Lower leg skin (tissue), 4 donors: ENCODE data around the gene NOS1. TPM values are rescaled to one million over a fixed set of nuclear protein-coding genes. Genes with fewer than 3 reads are reported as not detected.

ENCODE experiments used
- DNase-seq, 2 donors: peaks; one replicate each; pipeline ENCODE4 v3.0.0-alpha.2; 2019; ENCODE audit warnings: low spot score in 2 of 2
- H3K4me3 ChIP-seq: fragments of 200-600 bp; sonication (generic); 2 replicates; pipeline ENCODE4 v1.5.1; 2017; ENCODE audit warnings: mild to moderate bottlenecking, low read depth; ENCODE audit not compliant: poor library complexity, severe bottlenecking
- CTCF ChIP-seq, 3 donors: fragments of 450-650 bp; IDR thresholded peaks; one replicate each; pipeline ENCODE4 v1.5.1; 2016; ENCODE audit warnings: antibody characterized with exemption in 3 of 3, mild to moderate bottlenecking in 3 of 3, moderate library complexity in 2 of 3
- POLR2A ChIP-seq, 2 donors: fragments of 450-650 bp; IDR thresholded peaks; one replicate each; pipeline ENCODE4 v1.6.1; 2016 to 2017; ENCODE audit warnings: antibody characterized with exemption in 2 of 2, mild to moderate bottlenecking in 1 of 2, moderate library complexity in 1 of 2
- WGBS, 2 donors: methylation state at CpG; one replicate each; pipeline ENCODE4 v1.1.5; 2018; 5-methylcytosine and 5-hydroxymethylcytosine counted together
- intact Hi-C: fragments of 100-400 bp; cut with DNase I; formaldehyde crosslinking; loops from one replicate; pipeline ENCODE4 v1.15.0; 2023; ENCODE audit warnings: low total_unique reads
- total RNA-seq, 4 donors: library from RNA; depleted of rRNA; stranded (reverse); fragments of >200 nt; gene quantifications; one replicate each; pipeline ENCODE4 v1.1.0, GENCODE V29; 2016

Gene NOS1
- total RNA-seq, 4 donors from 2014 or later, result 5.4 to 10.2 (median 7.2) TPM

GRCh38 chr12:117393656-117394055 lies 32.2 kb upstream of the NOS1 start:
- intact Hi-C loops, result no loop called here
- WGBS, 2 donors, result 83 to 87% methylated on average over 7 of the region's 7 CpGs
- no peak for DNase-seq
- H3K4me3 ChIP-seq, result no peak overlapping the region
- TF ChIP-seq CTCF (IDR thresholded peaks at IDR 0.05) (no peak), POLR2A (IDR thresholded peaks at IDR 0.05) (no peak)

GRCh38 chr12:117390866-117391265 lies 29.4 kb upstream of the NOS1 start:
- no peak for DNase-seq
- WGBS, 2 donors, result 92 to 98% methylated on average over 5 of the region's 5 CpGs
- H3K4me3 ChIP-seq, result no peak overlapping the region
- intact Hi-C loops, result no loop called here
- TF ChIP-seq POLR2A (IDR thresholded peaks at IDR 0.05) (no peak), CTCF (IDR thresholded peaks at IDR 0.05) (no peak)

- WGBS, 2 donors, result 61 to 66% methylated on average over 9 of the region's 9 CpGs
- TF ChIP-seq POLR2A (IDR thresholded peaks at IDR 0.05) (no peak), CTCF (IDR thresholded peaks at IDR 0.05) (no peak)
- H3K4me3 ChIP-seq, result no peak overlapping the region
- no peak for DNase-seq
- intact Hi-C loops, result no loop called here
Observed at GRCh38 chr12:117388951-117389446, 27.6 kb upstream of the NOS1 start.

- TF ChIP-seq POLR2A (IDR thresholded peaks at IDR 0.05) (no peak), CTCF (IDR thresholded peaks at IDR 0.05) (no peak)
- H3K4me3 ChIP-seq, result no peak overlapping the region
- 59 to 65% methylated on average over 8 of the region's 8 CpGs for WGBS, 2 donors
- intact Hi-C loops, result no loop called here
- DNase-seq, result no peak
Observed at GRCh38 chr12:117387832-117388231, 26.4 kb upstream of the NOS1 start.

GRCh38 chr12:117384735-117385134 lies 23.3 kb upstream of the NOS1 start:
- WGBS, 2 donors, result 74 to 75% methylated on average over 7 of the region's 7 CpGs
- intact Hi-C loops, result no loop called here
- no peak for DNase-seq
- no peak for TF ChIP-seq CTCF (IDR thresholded peaks at IDR 0.05)
- TF ChIP-seq POLR2A (IDR thresholded peaks at IDR 0.05), result no peak
- H3K4me3 ChIP-seq, result no peak overlapping the region

- WGBS, 2 donors, result 80 to 81% methylated on average over 1 of the region's 1 CpG
- DNase-seq, result no peak
- H3K4me3 ChIP-seq, result no peak overlapping the region
- intact Hi-C loops, result no loop called here
- no peak for TF ChIP-seq CTCF (IDR thresholded peaks at IDR 0.05)
- TF ChIP-seq POLR2A (IDR thresholded peaks at IDR 0.05), result no peak
Observed at GRCh38 chr12:117380083-117380482, 18.7 kb upstream of the NOS1 start.
